ENCODE data around the gene CTSW. TPM values are rescaled to one million over a fixed set of nuclear protein-coding genes. Genes with fewer than 3 reads are reported as not detected.
A peak's percentile ranks its signal among the peaks of the same experiment; 100 is the strongest.

The CTSW gene
- polyA plus RNA-seq, 1 donor (not counting 4 experiments of a cell fraction or from before 2014, with no cell fraction given), result not detected

GRCh38 chr11:65886826-65887722 lies 7.4 kb downstream of the CTSW start:
- TF ChIP-seq, protein P1, sequence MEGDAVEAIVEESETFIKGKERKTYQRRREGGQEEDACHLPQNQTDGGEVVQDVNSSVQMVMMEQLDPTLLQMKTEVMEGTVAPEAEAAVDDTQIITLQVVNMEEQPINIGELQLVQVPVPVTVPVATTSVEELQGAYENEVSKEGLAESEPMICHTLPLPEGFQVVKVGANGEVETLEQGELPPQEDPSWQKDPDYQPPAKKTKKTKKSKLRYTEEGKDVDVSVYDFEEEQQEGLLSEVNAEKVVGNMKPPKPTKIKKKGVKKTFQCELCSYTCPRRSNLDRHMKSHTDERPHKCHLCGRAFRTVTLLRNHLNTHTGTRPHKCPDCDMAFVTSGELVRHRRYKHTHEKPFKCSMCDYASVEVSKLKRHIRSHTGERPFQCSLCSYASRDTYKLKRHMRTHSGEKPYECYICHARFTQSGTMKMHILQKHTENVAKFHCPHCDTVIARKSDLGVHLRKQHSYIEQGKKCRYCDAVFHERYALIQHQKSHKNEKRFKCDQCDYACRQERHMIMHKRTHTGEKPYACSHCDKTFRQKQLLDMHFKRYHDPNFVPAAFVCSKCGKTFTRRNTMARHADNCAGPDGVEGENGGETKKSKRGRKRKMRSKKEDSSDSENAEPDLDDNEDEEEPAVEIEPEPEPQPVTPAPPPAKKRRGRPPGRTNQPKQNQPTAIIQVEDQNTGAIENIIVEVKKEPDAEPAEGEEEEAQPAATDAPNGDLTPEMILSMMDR (optimal IDR thresholded peaks at IDR 0.05 in 1 of 3, IDR thresholded peaks at IDR 0.05 in 1 of 3, conservative IDR thresholded peaks at IDR 0.05 in 1 of 3; ENCODE audit: extremely low read depth in 1 of 3, insufficient read depth in 2 of 3, low read length in 3 of 3), result no peak
- no peak for TF ChIP-seq EZH2 (IDR thresholded peaks at IDR 0.05; ENCODE audit: low read length)

GRCh38 chr11:65887723-65888162 lies 8.1 kb downstream of the CTSW start:
- no peaks in the 10 kb centered on the region for H3K9me1 ChIP-seq (ENCODE audit: control insufficient read depth, extremely low read depth, insufficient read depth, low read length)
- H2AFZ ChIP-seq (ENCODE audit: control insufficient read depth, low read length), result peak overlapping the region; percentile 85
- H3K36me3 ChIP-seq (ENCODE audit: control insufficient read depth in 2 of 2, extremely low read depth in 1 of 2, insufficient read depth in 2 of 2, low read length in 2 of 2), result peaks cover 29 to 48% of the 10 kb centered on the region in 2 experiments
- peaks cover 19% of the 10 kb centered on the region for H3K79me2 ChIP-seq (ENCODE audit: control insufficient read depth, insufficient read depth, low read length)
- H4K20me1 ChIP-seq (ENCODE audit: control insufficient read depth, extremely low read depth, insufficient read depth, low read length), result peaks cover 9% of the 10 kb centered on the region
- dilution Hi-C loops (cut with MboI; ENCODE audit: extremely low pct_ligation_motif_present, low sequenced_read_pairs), result no loop called here
- no peaks in the 10 kb centered on the region for H3K9me3 ChIP-seq (ENCODE audit: control insufficient read depth, low read depth, low read length)
- H3K4me1 ChIP-seq (ENCODE audit: control insufficient read depth, extremely low read depth, insufficient read depth, low read length), result peaks cover 35% of the 10 kb centered on the region
- FAIRE-seq, result no peak
- H3K4me3 ChIP-seq (ENCODE audit: control insufficient read depth in 2 of 3, extremely low read depth in 1 of 3, insufficient read depth in 2 of 3, low read depth in 1 of 3, low read length in 3 of 3), result peak overlapping the region; percentile 60 to 91 (median 89)
- H3K27ac ChIP-seq (ENCODE audit: control insufficient read depth, insufficient read depth, low read length), result peak overlapping the region; percentile 64
- H3K27me3 ChIP-seq (ENCODE audit: control insufficient read depth, extremely low read depth, insufficient read depth, low read length), result no peaks in the 10 kb centered on the region
- DNase-seq (ENCODE audit: low read depth, low spot score), result no peak
- peak overlapping the region; percentile 67 for H3K9ac ChIP-seq (ENCODE audit: control insufficient read depth, extremely low read depth, insufficient read depth, low read length)
- TF ChIP-seq, protein P1 (optimal IDR thresholded peaks at IDR 0.05 in 1 of 3, IDR thresholded peaks at IDR 0.05 in 1 of 3, conservative IDR thresholded peaks at IDR 0.05 in 1 of 3; ENCODE audit: extremely low read depth in 1 of 3, insufficient read depth in 2 of 3, low read length in 3 of 3), result no peak
- H3K4me2 ChIP-seq (ENCODE audit: control insufficient read depth, extremely low read depth, insufficient read depth, low read depth, low read length), result peak overlapping the region; percentile 92

More at GRCh38 chr11:65886826-65887722, 7.4 kb downstream of the CTSW start:
- Histone ChIP-seq H3K27ac (ENCODE audit: control insufficient read depth, insufficient read depth, low read length) (peak overlapping the region; percentile 64), H3K9ac (ENCODE audit: control insufficient read depth, extremely low read depth, insufficient read depth, low read length) (peak overlapping the region; percentile 67), H3K27me3 (ENCODE audit: control insufficient read depth, extremely low read depth, insufficient read depth, low read length) (no peaks in the 10 kb centered on the region), H3K4me3 (ENCODE audit: control insufficient read depth in 2 of 3, extremely low read depth in 1 of 3, insufficient read depth in 2 of 3, low read depth in 1 of 3, low read length in 3 of 3) (peak overlapping the region; percentile 60 to 91 (median 89)), H2AFZ (ENCODE audit: control insufficient read depth, low read length) (no peak overlapping the region), H3K9me1 (ENCODE audit: control insufficient read depth, extremely low read depth, insufficient read depth, low read length) (no peaks in the 10 kb centered on the region), H4K20me1 (ENCODE audit: control insufficient read depth, extremely low read depth, insufficient read depth, low read length) (peaks cover 4% of the 10 kb centered on the region), H3K4me2 (ENCODE audit: control insufficient read depth, extremely low read depth, insufficient read depth, low read depth, low read length) (peak overlapping the region; percentile 92), H3K4me1 (ENCODE audit: control insufficient read depth, extremely low read depth, insufficient read depth, low read length) (peaks cover 28% of the 10 kb centered on the region), H3K79me2 (ENCODE audit: control insufficient read depth, insufficient read depth, low read length) (peaks cover 17% of the 10 kb centered on the region), H3K9me3 (ENCODE audit: control insufficient read depth, low read depth, low read length) (no peaks in the 10 kb centered on the region), H3K36me3 (ENCODE audit: control insufficient read depth in 2 of 2, extremely low read depth in 1 of 2, insufficient read depth in 2 of 2, low read length in 2 of 2) (peaks cover 31 to 50% of the 10 kb centered on the region in 2 experiments)
- dilution Hi-C loops (cut with MboI; ENCODE audit: extremely low pct_ligation_motif_present, low sequenced_read_pairs), result no loop called here
- FAIRE-seq (no peak), DNase-seq (ENCODE audit: low read depth, low spot score) (no peak)
